ENCODE measurements around the gene KAZN.

The KAZN gene

GRCh38 chr1:14977338-14977931 is 378.9 kb downstream of the KAZN start:
- DNase-seq (ENCODE audit: low read depth in 2 of 2), result no peak

GRCh38 chr1:14980621-14981218 is 382.2 kb downstream of the KAZN start:
- no peak for DNase-seq (ENCODE audit: low read depth in 2 of 2)

GRCh38 chr1:14982029-14982428 is 383.5 kb downstream of the KAZN start:
- no peak for DNase-seq (ENCODE audit: low read depth in 2 of 2)

GRCh38 chr1:14983277-14983676 is 384.8 kb downstream of the KAZN start:
- DNase-seq (ENCODE audit: low read depth in 2 of 2), result no peak

GRCh38 chr1:14986168-14986567 is 387.7 kb downstream of the KAZN start:
- DNase-seq (ENCODE audit: low read depth in 2 of 2), result no peak

- no peak for DNase-seq (ENCODE audit: low read depth in 2 of 2)
Observed at GRCh38 chr1:14987829-14988603, 389.5 kb downstream of the KAZN start.

- no peak for DNase-seq (ENCODE audit: low read depth in 2 of 2)
Observed at GRCh38 chr1:14988636-14989035, 390.2 kb downstream of the KAZN start.

GRCh38 chr1:14989931-14990728 is 391.6 kb downstream of the KAZN start:
- no peak for DNase-seq (ENCODE audit: low read depth in 2 of 2)

- DNase-seq (ENCODE audit: low read depth in 2 of 2), result no peak
Observed at GRCh38 chr1:14993414-14993813, 394.9 kb downstream of the KAZN start.

GRCh38 chr1:14994148-14994547 is 395.7 kb downstream of the KAZN start:
- no peak for DNase-seq (ENCODE audit: low read depth in 2 of 2)

GRCh38 chr1:14994841-14995437 is 396.5 kb downstream of the KAZN start:
- no peak for DNase-seq (ENCODE audit: low read depth in 2 of 2)

- no peak for DNase-seq (ENCODE audit: low read depth in 2 of 2)
Observed at GRCh38 chr1:14996133-14997050, 397.9 kb downstream of the KAZN start.

- DNase-seq (ENCODE audit: low read depth in 2 of 2), result no peak
Observed at GRCh38 chr1:14997646-14998276, 399.3 kb downstream of the KAZN start.

GRCh38 chr1:14999441-14999840 is 401.0 kb downstream of the KAZN start:
- no peak for DNase-seq (ENCODE audit: low read depth in 2 of 2)

- DNase-seq (ENCODE audit: low read depth in 2 of 2), result no peak
Observed at GRCh38 chr1:15000030-15000429, 401.5 kb downstream of the KAZN start.

GRCh38 chr1:15000671-15001070 is 402.2 kb downstream of the KAZN start:
- DNase-seq (ENCODE audit: low read depth in 2 of 2), result no peak

- no peak for DNase-seq (ENCODE audit: low read depth in 2 of 2)
Observed at GRCh38 chr1:15001317-15001915, 402.9 kb downstream of the KAZN start.

- no peak for DNase-seq (ENCODE audit: low read depth in 2 of 2)
Observed at GRCh38 chr1:15002325-15002724, 403.8 kb downstream of the KAZN start.

GRCh38 chr1:15004396-15004795 is 405.9 kb downstream of the KAZN start:
- no peak for DNase-seq (ENCODE audit: low read depth in 2 of 2)

- no peak for DNase-seq (ENCODE audit: low read depth in 2 of 2)
Observed at GRCh38 chr1:15005116-15005515, 406.6 kb downstream of the KAZN start.
